SK-N-MC (cell line): ENCODE results near the gene PHC1.

Experiments used
- EZH2 ChIP-seq: fragments of 200-600 bp; sonication (generic); IDR thresholded peaks from one replicate; pipeline ENCODE4 v1.6.1; 2017; ENCODE audit warnings: antibody characterized with exemption
- POLR2AphosphoS5 ChIP-seq: IDR thresholded peaks from 2 replicates; pipeline ENCODE4 v1.6.1; 2012; ENCODE audit warnings: mild to moderate bottlenecking, low read depth, low read length, borderline replicate concordance

GRCh38 chr12:8903646-8904045 lies 10.7 kb upstream of the PHC1 start:
- TF ChIP-seq POLR2AphosphoS5 (no peak), EZH2 (no peak)
